Tongue (tissue), 2 donors: Measurements from ENCODE around the gene CDHR2. TPM values are rescaled to one million over a fixed set of nuclear protein-coding genes. Genes with fewer than 3 reads are reported as not detected.
"Not testable (repeated sequence)": the region's sequence is repeated elsewhere in the genome, so short reads cannot be mapped to it uniquely, and the experiment has no call there.

Source experiments
- DNase-seq: peaks from one replicate; pipeline ENCODE4 v3.0.0-alpha.2; 2015
- total RNA-seq: library from RNA; depleted of rRNA; stranded (reverse); fragments of >200 nt; gene quantifications from one replicate; pipeline ENCODE4 v1.2.3, GENCODE V29; 2014

Gene CDHR2
- total RNA-seq, 1 donor from 2014 or later = not detected

DNA sequence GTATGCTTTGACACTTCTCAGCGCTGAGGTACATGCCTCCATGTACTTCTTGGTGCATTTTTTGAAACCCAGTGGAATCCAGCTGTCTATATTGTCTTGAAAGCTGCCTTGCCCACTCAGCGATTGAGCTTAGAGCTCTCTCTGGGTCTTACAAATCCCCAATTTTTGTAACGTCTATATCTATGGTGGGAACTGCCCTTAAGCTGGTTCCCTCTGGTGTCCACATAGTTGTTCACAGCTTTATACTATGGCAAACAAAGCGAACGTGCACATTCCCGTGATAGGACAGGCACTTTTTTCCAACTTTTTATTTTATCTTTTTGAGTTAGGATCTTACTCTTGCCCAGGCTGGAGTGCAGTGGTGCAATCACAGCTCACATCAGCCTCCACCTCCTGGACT lies 20.9 kb downstream of the CDHR2 start:
- no peak for DNase-seq

DNA sequence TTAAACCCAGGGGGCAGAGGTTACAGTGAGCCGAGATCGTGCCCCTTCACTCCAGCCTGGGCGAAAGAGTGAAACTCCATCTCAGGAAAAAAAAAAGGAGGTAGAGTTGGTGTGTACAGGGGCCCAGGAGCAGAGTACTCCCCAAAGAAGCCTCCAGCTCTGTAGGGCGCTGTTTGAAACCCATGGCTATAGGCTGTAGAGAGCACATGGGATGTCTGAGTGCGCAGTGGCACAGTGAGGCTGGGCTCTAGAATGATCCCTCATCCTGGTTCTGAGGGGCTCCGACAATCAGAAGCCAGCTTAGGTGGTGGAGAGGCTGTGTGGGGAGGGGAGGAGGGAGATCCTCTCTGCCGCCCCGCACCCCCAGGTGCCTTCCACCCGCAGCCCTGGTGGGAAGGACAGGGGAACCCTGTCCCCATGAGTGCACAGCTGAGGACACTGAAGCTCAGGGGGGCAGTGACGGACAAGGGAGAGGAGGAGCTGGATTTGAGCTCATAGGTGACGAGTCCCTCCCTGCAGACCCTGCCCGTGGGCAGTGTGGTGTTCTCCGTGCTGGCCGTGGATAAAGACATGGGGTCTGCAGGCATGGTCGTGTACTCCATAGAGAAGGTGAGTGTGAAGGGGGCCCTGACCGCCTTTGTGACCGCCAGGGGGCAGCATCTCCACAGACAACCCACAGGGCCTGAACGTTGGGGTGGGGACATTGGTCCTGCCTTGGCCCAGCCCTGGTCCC lies 24.6 kb downstream of the CDHR2 start:
- DNase-seq = peak; percentile 62

DNA sequence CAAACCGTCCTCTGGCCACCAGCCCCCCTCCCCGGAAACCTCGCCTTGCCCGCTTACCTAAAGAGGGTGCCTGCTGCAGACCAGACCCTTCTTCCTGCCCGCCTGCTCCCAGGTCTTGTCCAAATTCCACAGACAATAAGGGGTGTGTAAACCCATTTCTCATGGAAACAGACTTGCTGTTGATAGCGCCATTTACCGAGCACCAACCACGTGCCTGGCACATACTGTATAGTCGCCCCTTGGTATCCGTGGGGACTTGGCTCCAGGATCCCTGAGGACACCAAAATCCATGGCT lies 25.1 kb downstream of the CDHR2 start:
- no peak for DNase-seq

DNA sequence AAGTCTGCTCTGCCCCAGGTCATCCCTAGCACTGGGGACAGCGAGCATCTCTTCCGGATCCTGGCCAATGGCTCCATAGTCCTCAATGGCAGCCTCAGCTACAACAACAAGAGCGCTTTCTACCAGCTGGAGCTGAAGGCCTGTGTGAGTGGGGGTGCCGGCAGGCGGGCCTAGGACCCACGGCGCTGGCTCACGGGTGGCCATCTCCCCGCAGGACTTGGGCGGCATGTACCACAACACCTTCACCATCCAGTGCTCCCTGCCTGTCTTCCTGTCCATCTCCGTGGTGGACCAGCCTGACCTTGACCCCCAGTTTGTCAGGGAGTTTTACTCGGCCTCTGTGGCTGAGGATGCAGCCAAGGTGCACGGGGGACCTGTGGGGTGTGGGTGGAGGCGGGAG lies 25.9 kb downstream of the CDHR2 start:
- no peak for DNase-seq

DNA sequence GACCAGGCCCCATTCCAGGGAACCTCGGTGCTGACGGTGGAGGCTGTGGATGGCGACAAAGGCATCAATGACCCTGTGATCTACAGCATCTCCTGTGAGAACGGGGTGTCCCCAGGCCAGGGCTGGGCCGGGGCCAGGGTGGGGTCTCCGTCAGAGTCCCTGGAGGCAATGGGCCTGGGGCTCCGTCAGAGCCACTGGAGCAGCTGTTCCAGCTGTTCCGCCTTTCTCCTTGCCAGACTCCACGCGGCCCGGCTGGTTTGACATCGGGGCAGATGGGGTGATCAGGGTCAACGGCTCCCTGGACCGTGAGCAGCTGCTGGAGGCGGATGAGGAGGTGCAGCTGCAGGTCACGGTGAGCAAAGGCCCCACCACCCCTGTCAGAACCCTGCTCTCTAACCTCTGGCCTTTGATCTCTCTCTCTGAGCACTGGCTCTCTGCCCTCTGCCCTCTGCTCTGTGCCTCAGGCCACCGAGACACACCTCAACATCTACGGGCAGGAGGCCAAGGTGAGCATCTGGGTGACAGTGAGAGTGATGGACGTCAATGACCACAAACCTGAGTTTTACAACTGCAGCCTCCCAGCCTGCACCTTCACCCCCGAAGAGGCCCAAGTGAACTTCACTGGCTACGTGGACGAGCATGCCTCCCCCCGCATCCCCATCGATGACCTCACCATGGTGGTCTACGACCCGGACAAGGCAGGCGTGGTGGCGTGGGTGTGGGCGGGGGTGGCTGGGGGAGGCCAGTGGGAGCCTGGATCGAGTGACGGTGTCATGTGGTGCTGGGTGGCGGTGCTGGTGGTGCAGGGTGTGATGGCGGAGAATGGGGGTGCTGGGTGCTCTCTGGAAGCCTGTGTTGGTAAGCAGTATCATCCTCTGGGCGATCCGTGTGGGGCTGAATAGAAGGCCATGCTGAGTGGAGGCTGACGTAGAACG lies 26.6 kb downstream of the CDHR2 start:
- no peak for DNase-seq

DNA sequence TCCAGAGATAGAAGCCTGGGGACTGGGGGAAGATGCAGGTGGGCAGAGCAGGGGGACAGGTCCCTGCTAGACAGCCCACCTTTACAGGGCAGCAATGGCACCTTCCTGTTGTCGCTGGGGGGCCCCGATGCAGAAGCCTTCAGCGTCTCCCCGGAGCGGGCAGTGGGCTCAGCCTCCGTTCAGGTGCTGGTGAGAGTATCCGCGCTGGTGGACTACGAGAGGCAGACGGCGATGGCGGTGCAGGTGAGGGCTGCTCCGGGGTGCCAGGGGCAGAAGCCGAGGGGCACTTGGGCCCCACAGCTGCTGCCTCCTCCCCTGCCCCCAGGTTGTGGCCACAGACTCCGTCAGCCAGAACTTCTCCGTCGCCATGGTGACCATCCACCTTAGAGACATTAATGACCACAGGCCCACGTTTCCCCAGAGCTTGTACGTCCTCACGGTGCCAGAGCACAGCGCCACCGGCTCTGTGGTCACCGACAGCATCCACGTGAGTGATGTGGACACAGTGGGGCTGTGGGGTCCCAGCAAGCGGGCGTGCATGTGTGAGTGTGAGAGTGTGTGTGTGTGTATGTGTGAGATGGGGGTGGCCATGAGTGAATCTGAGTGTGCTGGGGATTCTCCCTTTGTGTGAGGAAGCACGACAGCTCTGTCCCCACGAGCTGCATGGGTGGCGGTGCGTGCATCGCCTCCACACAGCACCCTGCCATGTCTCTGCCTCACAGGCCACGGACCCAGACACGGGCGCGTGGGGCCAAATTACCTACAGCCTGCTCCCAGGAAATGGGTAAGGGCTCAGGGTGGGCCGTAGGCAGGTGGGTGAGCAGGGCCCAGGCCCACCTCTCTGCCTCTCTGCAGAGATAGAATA lies 28.4 kb downstream of the CDHR2 start:
- DNase-seq = no peak

DNA sequence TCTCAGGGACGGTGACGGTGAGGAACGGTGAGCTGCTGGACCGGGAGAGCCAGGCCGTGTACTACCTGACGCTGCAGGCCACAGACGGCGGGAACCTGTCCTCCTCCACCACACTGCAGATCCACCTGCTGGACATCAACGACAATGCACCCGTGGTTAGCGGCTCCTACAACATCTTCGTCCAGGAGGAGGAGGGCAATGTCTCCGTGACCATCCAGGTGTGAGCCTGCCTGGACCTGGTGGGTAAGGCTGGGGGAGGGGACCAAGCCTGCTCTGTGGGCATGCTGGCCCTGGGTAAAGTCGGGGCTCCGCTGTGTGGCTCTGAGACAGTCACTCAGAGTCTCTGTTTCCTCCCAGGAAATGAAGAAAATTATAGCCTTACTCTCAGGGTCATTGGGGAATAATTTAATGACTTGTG lies 29.3 kb downstream of the CDHR2 start:
- DNase-seq = peak; percentile 47

DNA sequence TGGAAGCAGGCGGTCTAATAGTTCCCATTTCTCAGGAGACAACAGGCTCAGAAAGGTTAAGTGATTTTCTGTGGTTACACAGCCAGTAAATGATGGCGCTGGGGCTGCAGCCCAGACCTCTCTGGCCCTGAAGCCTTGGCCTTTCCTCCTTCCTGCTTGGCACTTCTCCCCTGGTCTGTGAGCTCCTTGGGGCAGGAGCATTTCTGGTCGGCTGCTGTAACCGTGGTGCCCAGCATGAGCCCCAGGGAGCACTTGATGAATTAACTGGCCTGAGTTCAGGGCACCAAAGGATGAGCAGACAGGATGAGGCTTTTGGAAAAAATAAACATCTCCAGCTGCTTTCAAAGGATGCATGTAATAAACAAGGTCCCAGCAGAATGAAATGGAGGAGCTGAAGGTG lies 30.2 kb downstream of the CDHR2 start:
- no peak for DNase-seq

DNA sequence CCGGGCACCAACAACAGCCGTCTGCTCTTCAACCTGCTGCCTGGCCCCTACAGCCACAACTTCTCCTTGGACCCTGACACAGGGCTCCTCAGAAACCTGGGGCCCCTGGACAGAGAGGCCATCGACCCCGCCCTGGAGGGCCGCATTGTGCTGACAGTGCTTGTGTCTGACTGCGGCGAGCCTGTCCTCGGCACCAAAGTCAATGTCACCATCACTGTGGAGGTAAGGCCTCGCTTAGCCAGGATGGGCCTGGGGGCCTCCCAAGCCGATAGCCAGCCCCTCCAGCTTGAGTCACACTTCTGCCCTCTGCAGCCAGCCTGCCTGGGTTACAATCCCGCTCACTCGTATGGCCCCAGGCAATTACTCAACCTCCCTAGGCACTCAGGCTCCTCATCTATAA lies 32.2 kb downstream of the CDHR2 start:
- no peak for DNase-seq

DNA sequence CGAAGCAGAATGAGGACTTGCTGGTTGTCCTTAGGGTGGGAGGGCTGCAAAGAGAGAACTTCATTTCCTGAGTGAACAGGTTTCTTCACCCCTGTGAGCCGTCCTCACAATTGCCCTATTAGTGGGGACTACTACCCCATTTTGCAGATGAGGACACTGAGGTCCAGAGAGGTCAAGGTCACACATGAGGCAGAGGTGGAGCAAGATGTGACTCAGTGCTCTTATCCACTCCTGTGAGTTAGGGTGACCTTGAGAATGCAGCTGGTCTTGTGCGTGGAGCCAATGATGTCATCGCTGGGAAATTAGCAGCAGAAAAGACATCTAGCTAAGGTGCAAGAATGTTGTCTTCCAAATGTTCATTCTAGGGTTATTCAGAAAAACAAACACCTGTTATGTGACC lies 33.9 kb downstream of the CDHR2 start:
- DNase-seq = no peak

DNA sequence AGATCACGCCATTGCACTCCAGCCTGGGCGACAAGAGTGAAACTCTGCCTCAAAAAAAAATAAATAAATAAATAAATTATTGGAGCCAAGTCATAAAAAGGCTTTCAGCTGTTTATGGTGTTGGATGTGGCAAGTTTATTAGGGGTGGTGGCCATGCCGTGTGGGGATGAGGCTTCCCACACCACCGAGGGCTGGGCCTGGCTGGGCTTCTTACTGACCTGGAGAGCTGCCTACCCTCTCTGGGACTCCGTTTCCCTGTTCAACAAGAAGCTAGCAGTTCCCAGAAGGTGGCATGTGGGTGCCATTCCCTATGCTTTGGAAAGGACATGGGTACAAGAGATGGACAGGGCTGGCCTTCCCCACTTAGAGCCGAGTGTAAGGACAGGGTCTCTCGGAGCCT lies 38.3 kb downstream of the CDHR2 start:
- no peak for DNase-seq

DNA sequence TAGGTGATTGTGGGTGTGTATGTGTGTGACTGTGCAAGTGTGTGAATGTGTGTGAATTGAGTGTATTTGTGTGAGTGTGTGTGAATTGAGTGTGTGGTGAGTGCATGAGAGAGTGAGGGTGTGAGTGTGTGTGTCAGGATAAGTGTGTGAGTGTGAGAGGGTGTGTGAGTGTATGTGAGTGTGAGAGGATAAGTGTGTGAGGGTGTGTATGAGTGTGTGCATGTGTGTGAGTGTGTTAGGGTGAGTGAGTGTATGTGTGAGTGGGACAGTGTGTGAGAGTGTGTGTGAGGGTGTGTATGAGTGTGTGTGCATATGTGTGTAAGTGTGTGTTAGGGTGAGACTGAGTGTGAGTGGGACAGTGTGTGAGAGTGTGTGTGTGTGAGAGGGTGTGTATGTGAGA lies 39.2 kb downstream of the CDHR2 start:
- DNase-seq = no peak

DNA sequence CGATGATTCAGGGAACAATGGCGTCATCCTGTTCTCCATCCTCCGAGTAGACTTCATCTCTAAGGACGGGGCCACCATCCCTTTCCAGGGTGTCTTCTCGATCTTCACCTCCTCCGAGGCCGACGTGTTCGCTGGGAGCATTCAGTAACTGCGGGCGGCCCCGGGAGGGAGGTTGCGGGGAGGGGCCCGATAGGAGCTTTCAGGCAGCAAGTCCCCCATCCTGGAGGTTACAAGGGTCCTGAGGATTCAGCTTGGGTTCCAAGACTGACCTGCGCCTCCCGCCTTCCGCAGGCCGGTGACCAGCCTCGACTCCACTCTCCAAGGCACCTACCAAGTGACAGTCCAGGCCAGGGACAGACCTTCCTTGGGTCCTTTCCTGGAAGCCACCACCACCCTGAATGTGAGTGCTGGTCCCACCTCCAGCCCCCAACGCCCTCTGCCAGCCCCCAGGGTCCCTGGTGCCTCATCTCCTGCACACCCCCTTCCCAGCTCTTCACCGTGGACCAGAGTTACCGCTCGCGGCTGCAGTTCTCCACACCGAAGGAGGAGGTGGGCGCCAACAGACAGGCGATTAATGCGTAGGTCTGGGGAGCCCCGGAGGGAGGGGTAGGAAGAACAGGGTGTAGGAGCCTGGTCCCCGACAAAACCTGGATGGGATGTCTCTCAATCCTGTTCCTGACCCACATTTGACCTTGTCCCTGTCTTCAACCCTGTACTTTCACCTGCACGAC lies 40.1 kb downstream of the CDHR2 start:
- DNase-seq = no peak

DNA sequence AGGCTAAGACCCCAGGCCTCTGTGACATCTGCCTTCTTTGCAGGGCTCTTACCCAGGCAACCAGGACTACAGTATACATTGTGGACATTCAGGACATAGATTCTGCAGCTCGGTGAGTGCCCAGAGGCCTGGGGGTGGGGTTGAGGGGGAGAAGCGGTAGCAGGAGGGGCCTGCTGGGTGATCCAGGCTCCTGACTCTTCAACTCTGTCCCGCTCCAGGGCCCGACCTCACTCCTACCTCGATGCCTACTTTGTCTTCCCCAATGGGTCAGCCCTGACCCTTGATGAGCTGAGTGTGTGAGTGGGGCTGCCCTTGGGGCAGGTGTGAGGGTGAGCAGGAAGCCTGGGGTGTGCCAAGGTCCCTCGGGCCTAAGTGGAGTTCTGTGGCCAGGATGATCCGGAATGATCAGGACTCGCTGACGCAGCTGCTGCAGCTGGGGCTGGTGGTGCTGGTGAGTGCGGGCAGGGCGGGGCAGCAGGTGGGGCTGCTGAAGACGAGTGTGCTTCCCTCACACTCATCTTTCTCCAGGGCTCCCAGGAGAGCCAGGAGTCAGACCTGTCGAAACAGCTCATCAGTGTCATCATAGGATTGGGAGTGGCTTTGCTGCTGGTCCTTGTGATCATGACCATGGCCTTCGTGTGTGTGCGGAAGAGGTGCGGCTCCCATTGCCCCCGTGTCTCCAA lies 41.0 kb downstream of the CDHR2 start:
- no peak for DNase-seq

DNA sequence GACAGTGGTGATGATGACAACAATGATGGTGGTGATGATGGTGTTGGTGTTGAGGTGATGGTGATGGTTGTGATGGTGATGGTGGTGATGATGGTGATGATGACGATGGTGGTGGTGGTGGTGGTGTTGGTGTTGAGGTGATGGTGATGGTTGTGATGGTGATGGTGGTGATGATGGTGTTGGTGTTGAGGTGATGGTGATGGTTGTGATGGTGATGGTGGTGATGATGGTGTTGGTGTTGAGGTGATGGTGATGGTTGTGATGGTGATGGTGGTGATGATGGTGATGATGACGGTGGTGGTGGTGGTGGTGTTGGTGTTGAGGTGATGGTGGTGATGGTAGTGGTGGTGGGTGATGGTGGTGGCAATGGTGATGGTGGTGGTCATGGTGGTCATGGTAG lies 42.5 kb downstream of the CDHR2 start:
- DNase-seq = not testable (repeated sequence)

DNA sequence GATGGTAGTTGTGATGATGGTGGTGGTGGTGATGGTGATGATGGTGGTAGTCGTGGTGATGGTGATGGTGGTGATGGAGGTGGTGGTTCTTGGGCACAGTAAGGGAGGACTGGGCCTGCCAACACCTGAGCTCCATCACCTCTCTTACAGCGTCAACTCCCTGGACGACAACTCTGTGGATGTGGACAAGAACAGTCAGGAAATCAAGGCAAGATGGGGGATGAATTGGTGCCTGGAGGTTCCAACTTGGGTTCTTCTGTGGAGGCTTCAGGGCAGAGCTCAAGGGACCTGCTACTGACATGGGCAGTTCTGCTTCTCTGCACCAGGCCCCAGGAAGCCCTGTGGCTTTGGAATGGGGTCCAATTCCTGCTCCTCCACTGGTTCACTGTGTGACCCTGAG lies 43.4 kb downstream of the CDHR2 start:
- no peak for DNase-seq

DNA sequence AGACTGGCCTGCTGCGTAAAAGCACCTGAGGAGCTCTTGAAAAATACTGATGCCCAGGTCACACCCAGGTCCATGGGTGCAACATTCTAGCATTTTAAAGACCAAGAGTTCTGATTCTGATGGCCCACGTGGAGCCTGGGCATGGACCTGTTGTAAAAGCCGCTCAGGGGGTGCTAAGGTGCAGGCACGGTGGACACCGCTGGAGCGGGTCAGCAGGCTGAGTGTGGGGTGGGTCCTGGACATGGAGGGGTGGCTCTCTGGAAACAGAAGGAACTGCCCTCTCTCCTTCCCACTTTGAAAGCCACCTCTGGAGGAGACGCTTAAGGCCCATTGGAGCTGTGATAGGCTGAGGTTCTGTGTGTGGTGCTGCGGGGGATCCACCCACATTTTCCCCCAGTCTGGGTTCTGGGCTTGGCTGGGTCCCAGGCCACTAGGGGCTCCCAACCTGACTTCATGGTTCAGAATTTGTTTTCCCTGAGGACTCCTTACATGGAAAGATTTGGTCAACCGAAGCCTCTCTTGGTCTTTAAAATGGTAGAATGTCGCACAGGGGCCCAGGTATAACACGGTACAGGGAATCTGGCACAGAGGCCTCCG lies 44.2 kb downstream of the CDHR2 start:
- no peak for DNase-seq

DNA sequence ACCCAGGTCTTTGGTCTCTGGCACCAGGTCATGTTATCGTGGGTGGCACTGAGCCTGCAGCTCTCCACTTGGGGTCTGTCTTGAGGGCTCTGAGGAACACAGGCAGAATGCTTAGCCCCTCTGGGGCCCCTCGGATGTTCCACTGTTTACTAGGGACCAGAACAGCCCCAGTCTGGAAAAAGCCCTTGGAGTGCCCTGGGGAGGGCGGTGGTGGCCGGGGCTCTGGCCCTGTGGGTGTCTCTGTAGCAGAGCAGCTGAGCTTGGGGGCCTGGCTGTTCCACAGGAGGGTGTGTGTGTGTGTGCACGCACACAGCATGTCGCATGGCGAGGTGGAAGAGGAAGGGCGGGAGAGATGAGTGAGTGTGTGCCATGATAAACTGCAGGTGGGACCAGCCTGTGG lies 45.4 kb downstream of the CDHR2 start:
- no peak for DNase-seq

DNA sequence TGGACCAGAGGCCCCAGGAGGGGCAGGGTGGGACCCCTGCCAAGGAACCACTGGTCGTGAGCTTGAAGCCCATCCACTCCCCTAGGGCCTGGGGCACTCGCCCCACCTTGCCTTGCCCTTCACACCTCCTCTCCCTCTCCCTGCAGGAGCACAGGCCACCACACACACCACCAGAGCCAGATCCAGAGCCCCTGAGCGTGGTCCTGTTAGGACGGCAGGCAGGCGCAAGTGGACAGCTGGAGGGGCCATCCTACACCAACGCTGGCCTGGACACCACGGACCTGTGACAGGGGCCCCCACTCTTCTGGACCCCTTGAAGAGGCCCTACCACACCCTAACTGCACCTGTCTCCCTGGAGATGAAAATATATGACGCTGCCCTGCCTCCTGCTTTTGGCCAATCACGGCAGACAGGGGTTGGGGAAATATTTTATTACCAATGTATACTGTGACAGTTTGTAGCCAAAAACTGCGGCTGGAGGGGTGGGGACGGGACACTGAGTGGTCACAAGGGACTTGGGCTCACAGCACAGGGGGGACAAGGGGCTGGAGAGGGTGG lies 46.3 kb downstream of the CDHR2 start:
- no peak for DNase-seq

DNA sequence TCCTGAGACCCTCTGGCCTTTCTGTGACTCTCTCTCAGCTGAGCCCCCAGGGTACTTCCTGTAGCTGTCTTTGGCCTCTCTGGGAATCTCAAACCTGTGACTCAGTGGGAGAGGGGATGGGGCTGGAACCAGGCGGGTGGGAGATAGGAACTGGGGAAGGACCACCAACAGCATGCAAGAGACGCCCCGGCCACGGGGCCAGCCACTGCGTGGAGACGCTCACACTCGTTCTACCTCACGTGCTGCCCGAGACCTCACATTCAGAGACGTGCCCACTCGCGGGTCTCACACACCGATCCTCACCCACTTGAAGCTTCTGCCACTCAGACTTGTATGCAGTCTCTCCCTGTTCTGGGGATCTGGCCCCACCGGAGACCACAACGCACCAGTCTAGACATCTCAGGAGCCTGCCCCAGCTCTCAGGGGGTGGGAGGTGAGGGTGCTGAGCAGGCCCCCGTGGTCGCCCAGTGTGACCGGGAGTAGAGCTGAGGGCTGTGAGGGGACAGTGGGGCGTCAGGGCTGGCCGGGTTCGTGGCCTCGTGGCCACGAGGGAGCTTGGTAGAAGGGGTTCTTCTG lies 47.0 kb downstream of the CDHR2 start:
- DNase-seq = no peak
